PC-3 (cell line): ENCODE measurements around the gene TAP1. TPM values are rescaled to one million over a fixed set of nuclear protein-coding genes. Genes with fewer than 3 reads are reported as not detected.

ENCODE experiments used
- ATAC-seq: fragments of 200-7000 bp; cut with Tn5 transposase; 2 replicates; pipeline ENCODE4 v1.9.1; 2020; ENCODE audit warnings: mild to moderate bottlenecking, moderate library complexity
- BruUV-seq: library from RNA; stranded (reverse); fragments of 400-500 nt; replicated peaks from 2 replicates; lab custom pipeline; 2021; lab: Mats Ljungman, UMichigan
- CTCF ChIA-PET: fragments of 300-600 bp; sonication (Branson Sonifier 250); formaldehyde crosslinking; loops from one replicate; lab custom pipeline; 2022; ENCODE audit warnings: antibody characterized with exemption; lab: Charles Lee
- POLR2A ChIA-PET: fragments of 300-600 bp; sonication (Branson Sonifier 250); formaldehyde crosslinking; loops from one replicate; lab custom pipeline; 2022; ENCODE audit warnings: antibody characterized with exemption; ENCODE audit not compliant: unreplicated experiment; lab: Charles Lee
- DNase-seq: peaks from one replicate; pipeline ENCODE4 v3.0.0-alpha.2; 2015
- H2AFZ ChIP-seq: fragments of 300-600 bp; sonication (generic); 2 replicates; pipeline ENCODE4 v1.6.0; 2016; ENCODE audit warnings: antibody characterized with exemption, low read length
- H3F3A ChIP-seq: fragments of 300-600 bp; sonication (generic); one replicate; pipeline ENCODE4 v1.6.0; 2017; ENCODE audit warnings: antibody characterized with exemption, low read length, control low read depth, mild to moderate bottlenecking; ENCODE audit not compliant: unreplicated experiment
- H3K27ac ChIP-seq: fragments of 300-600 bp; sonication (generic); 2 replicates; pipeline ENCODE4 v1.5.1; 2016; ENCODE audit warnings: mild to moderate bottlenecking, low read length
- H3K27me3 ChIP-seq: fragments of 300-600 bp; sonication (generic); 2 replicates; pipeline ENCODE4 v1.6.1; 2016; ENCODE audit warnings: low read length, mixed read lengths
- H3K36me3 ChIP-seq: fragments of 300-600 bp; sonication (generic); 2 replicates; pipeline ENCODE4 v1.6.1; 2016; ENCODE audit warnings: low read depth, mixed run types, low read length, mixed read lengths
- H3K4me1 ChIP-seq: fragments of 300-600 bp; sonication (generic); 2 replicates; pipeline ENCODE4 v1.5.1; 2016; ENCODE audit warnings: low read length; ENCODE audit not compliant: insufficient read depth
- H3K4me2 ChIP-seq: fragments of 300-600 bp; sonication (generic); 2 replicates; pipeline ENCODE4 v1.6.0; 2016; ENCODE audit warnings: low read length
- H3K4me3 ChIP-seq: fragments of 300-600 bp; sonication (generic); 2 replicates; pipeline ENCODE4 v1.5.1; 2016; ENCODE audit warnings: mild to moderate bottlenecking, low read length, mixed read lengths
- H3K79me2 ChIP-seq: fragments of 300-600 bp; sonication (generic); 2 replicates; pipeline ENCODE4 v1.6.1; 2017; ENCODE audit warnings: low read length, mixed read lengths
- H3K9ac ChIP-seq: fragments of 300-600 bp; sonication (generic); 2 replicates; pipeline ENCODE4 v1.6.0; 2016; ENCODE audit warnings: mild to moderate bottlenecking, low read length
- H3K9me2 ChIP-seq: fragments of 300-600 bp; sonication (generic); replicated peaks from 2 replicates; pipeline ENCODE4 v1.6.1; 2016; ENCODE audit warnings: mixed run types, low read length, mixed read lengths
- H3K9me3 ChIP-seq: fragments of 300-600 bp; sonication (generic); 2 replicates; pipeline ENCODE4 v1.6.1; 2016; ENCODE audit warnings: low read length, mixed read lengths
- H4K20me1 ChIP-seq: fragments of 300-600 bp; sonication (generic); 2 replicates; pipeline ENCODE4 v1.6.1; 2016; ENCODE audit warnings: low read length, mixed read lengths
- CTCF ChIP-seq: fragments of 300-600 bp; sonication (generic); conservative IDR thresholded peaks from 2 replicates; pipeline ENCODE4 v1.5.1; 2017; ENCODE audit warnings: antibody characterized with exemption, low read depth, mild to moderate bottlenecking, low read length
- EZH2 ChIP-seq: fragments of 300-600 bp; sonication (generic); IDR thresholded peaks from one replicate; pipeline ENCODE4 v1.6.1; 2017; ENCODE audit warnings: antibody characterized with exemption, mild to moderate bottlenecking, low read length; ENCODE audit not compliant: unreplicated experiment
- EZH2phosphoT487 ChIP-seq: fragments of 300-600 bp; sonication (generic); IDR thresholded peaks from 2 replicates; pipeline ENCODE4 v1.6.1; 2018; ENCODE audit warnings: mild to moderate bottlenecking, antibody characterized with exemption, low read length, borderline replicate concordance
- intact Hi-C: fragments of 100-400 bp; cut with micrococcal nuclease; formaldehyde crosslinking; loops from 2 replicates; pipeline ENCODE4 v1.9.0; 2023
- total RNA-seq: library from RNA; depleted of rRNA; stranded (reverse); fragments of >200 nt; gene quantifications from 2 replicates; pipeline ENCODE4 v1.2.3, GENCODE V29; 2014

The TAP1 gene
- total RNA-seq, 1 experiment from 2014 or later: 15.8 TPM

- H3K27me3 ChIP-seq: peaks cover 14% of the 10 kb centered on the region
- TF ChIP-seq CTCF (peak; percentile 97), EZH2phosphoT487 (no peak)
- ChIA-PET CTCF (interaction anchor here (0.5 to 2.4 kb wide), 17 partner anchors 11 to 470 kb away, joined by 3 to 90 read pairs (median 5); partner anchors contain the start of genes HLA-DMA, PSMB9, TAP1 and TAP2), POLR2A (interaction anchor here (0.7 to 1.4 kb wide), 2 partner anchors 15 to 30 kb away, joined by 3 to 7 read pairs; partner anchors contain the start of genes TAP1 and TAP2)
- H3K27ac ChIP-seq: no peak overlapping the region
- no peak overlapping the region for H2AFZ ChIP-seq
- no peaks in the 10 kb centered on the region for H3K9me2 ChIP-seq
- H3K4me1 ChIP-seq: no peaks in the 10 kb centered on the region
- intact Hi-C loops: loop anchor here (1.0 to 5.0 kb wide), 3 partner anchors 30 to 166 kb away; partner anchors contain the start of gene TAP2
- no peak overlapping the region for H3K4me3 ChIP-seq
- no peaks in the 10 kb centered on the region for H3K79me2 ChIP-seq
- no peak overlapping the region for H3K4me2 ChIP-seq
- no peak overlapping the region for H3K9ac ChIP-seq
- DNase-seq (peak; percentile 87), ATAC-seq (peak; percentile 71)
- no peaks in the 10 kb centered on the region for H3K9me3 ChIP-seq
- BruUV-seq: no TSS peak
- H4K20me1 ChIP-seq: no peaks in the 10 kb centered on the region
- no peaks in the 10 kb centered on the region for H3K36me3 ChIP-seq
- H3F3A ChIP-seq: no peaks in the 10 kb centered on the region
These were observed 14.8 kb upstream of the TAP1 start for GRCh38 chr6:32868257-32868788.

DNA sequence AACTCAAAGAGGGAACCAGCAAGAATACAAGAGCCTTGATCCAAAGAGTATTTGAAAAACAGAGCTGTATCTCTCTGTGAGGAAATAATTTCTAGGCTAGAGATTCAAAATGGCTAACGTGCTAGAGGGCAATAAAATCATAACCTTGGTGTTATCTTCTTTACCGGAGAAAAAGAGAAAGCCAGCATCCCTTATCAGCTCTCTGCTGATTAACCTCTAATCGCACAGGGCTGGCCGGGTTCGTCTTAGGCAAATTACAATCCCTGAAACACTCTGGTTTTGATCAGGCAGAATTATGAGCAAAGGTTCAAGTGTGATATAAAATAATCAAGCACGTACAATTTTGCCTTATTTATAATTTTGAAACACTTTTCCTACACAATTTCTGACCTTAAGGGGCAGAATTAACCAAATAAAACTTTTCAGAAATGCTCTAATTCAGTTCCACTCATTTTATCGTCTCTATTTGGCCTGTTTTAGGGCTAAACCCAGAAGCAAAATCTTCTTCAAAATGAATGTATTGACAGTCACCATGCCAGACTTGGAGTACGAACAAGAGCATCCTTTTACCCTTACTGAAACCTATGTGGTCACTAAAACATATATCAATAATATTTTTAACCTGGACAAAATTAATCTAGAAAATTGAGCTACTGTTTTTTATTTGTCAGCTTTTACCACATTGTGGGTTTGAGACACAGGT is 14.2 kb upstream of the TAP1 start:
- ATAC-seq (no peak), DNase-seq (no peak)
- Histone ChIP-seq H3K27me3 (peaks cover 14% of the 10 kb centered on the region), H3F3A (no peaks in the 10 kb centered on the region), H3K9ac (no peak overlapping the region), H4K20me1 (no peaks in the 10 kb centered on the region), H3K4me3 (no peak overlapping the region), H3K9me2 (no peaks in the 10 kb centered on the region), H2AFZ (no peak overlapping the region), H3K36me3 (no peaks in the 10 kb centered on the region), H3K27ac (no peak overlapping the region), H3K9me3 (no peaks in the 10 kb centered on the region), H3K4me2 (no peak overlapping the region), H3K79me2 (no peaks in the 10 kb centered on the region), H3K4me1 (no peaks in the 10 kb centered on the region)
- BruUV-seq: no TSS peak
- ChIA-PET CTCF (interaction anchor here (0.7 to 2.4 kb wide), 16 partner anchors 10 to 439 kb away, joined by 3 to 90 read pairs (median 6); partner anchors contain the start of genes HLA-DMA, PSMB9, TAP1 and TAP2), POLR2A (interaction anchor here (0.7 to 1.4 kb wide), 2 partner anchors 14 to 29 kb away, joined by 3 to 7 read pairs; partner anchors contain the start of genes TAP1 and TAP2)
- TF ChIP-seq CTCF: no peak
- no peak for TF ChIP-seq EZH2phosphoT487
- TF ChIP-seq EZH2: no peak
- intact Hi-C loops: loop anchor here (1.0 to 5.0 kb wide), 3 partner anchors 29 to 165 kb away; partner anchors contain the start of gene TAP2
